ENCODE measurements around the gene VARS2.
A peak's percentile ranks its signal among the peaks of the same experiment; 100 is the strongest.

Gene VARS2

GRCh38 chr6:30928677-30929076 is 14.6 kb downstream of the VARS2 start:
- DNase-seq (ENCODE audit: low read depth in 2 of 2), result no peak

GRCh38 chr6:30930506-30930905 is 16.5 kb downstream of the VARS2 start:
- DNase-seq (ENCODE audit: low read depth in 2 of 2), result no peak

- DNase-seq (ENCODE audit: low read depth in 2 of 2), result no peak
These were observed 17.2 kb downstream of the VARS2 start for GRCh38 chr6:30931272-30931671.

GRCh38 chr6:30931969-30932645 is 18.1 kb downstream of the VARS2 start, which contains the start of gene SFTA2:
Gene SFTA2 (minus strand): TSS chr6:30932170. CDS start chr6:30932096, 74 bp downstream.
- DNase-seq (ENCODE audit: low read depth in 2 of 2), result no peak

- DNase-seq (ENCODE audit: low read depth in 2 of 2), result no peak
These were observed 18.8 kb downstream of the VARS2 start for GRCh38 chr6:30932665-30933365.

- no peak for DNase-seq (ENCODE audit: low read depth in 2 of 2)
These were observed 21.0 kb downstream of the VARS2 start for GRCh38 chr6:30935018-30935417.

- no peak for DNase-seq (ENCODE audit: low read depth in 2 of 2)
These were observed 23.2 kb downstream of the VARS2 start for GRCh38 chr6:30937265-30937664.

- DNase-seq (ENCODE audit: low read depth in 2 of 2), result no peak
These were observed 24.7 kb downstream of the VARS2 start for GRCh38 chr6:30938730-30939129.

- no peak for DNase-seq (ENCODE audit: low read depth in 2 of 2)
These were observed 25.4 kb downstream of the VARS2 start for GRCh38 chr6:30939473-30939872.

- DNase-seq (ENCODE audit: low read depth in 2 of 2), result no peak
These were observed 26.4 kb downstream of the VARS2 start, which contains the start of gene MUCL3 for GRCh38 chr6:30940361-30940986. Gene MUCL3 (plus strand): TSS chr6:30940973. CDS start chr6:30941000, 27 bp downstream.

- peak; percentile 62 to 64 for DNase-seq (ENCODE audit: low read depth in 2 of 2)
These were observed 28.5 kb downstream of the VARS2 start for GRCh38 chr6:30942338-30943060.

GRCh38 chr6:30944051-30944450 is 30.0 kb downstream of the VARS2 start:
- no peak for DNase-seq (ENCODE audit: low read depth in 2 of 2)

- no peak for DNase-seq (ENCODE audit: low read depth in 2 of 2)
These were observed 31.2 kb downstream of the VARS2 start for GRCh38 chr6:30945281-30945680.

- DNase-seq (ENCODE audit: low read depth in 2 of 2), result no peak
These were observed 33.2 kb downstream of the VARS2 start for GRCh38 chr6:30947231-30947630.

- DNase-seq (ENCODE audit: low read depth in 2 of 2), result no peak
These were observed 34.8 kb downstream of the VARS2 start for GRCh38 chr6:30948811-30949210.

- no peak for DNase-seq (ENCODE audit: low read depth in 2 of 2)
These were observed 38.0 kb downstream of the VARS2 start for GRCh38 chr6:30951907-30952469.

- DNase-seq (ENCODE audit: low read depth in 2 of 2), result no peak
These were observed 40.8 kb downstream of the VARS2 start for GRCh38 chr6:30954631-30955366.

GRCh38 chr6:30955367-30956042 is 41.5 kb downstream of the VARS2 start:
- DNase-seq (ENCODE audit: low read depth in 2 of 2), result peak in 1 of 2 experiments; percentile 11

- DNase-seq (ENCODE audit: low read depth in 2 of 2), result no peak
These were observed 43.7 kb downstream of the VARS2 start for GRCh38 chr6:30957716-30958115.

- DNase-seq (ENCODE audit: low read depth in 2 of 2), result no peak
These were observed 47.1 kb downstream of the VARS2 start for GRCh38 chr6:30960907-30961673.
